Upper lobe of left lung (tissue), 4 donors: ENCODE data around the gene MLPH.

ENCODE experiments used
- CTCF ChIP-seq, 6 experiments: fragments of 450-650 bp in 4 of 6; fragments of 200-600 bp in 2 of 6; sonication (generic) in 2 of 6; IDR thresholded peaks; one replicate each; pipeline ENCODE4 v1.5.1; 2016 to 2019; ENCODE audit warnings: antibody characterized with exemption in 6 of 6
- POLR2A ChIP-seq, 4 donors: fragments of 450-650 bp; IDR thresholded peaks; one replicate each; pipeline ENCODE4 v1.5.1; 2016 to 2017; ENCODE audit warnings: antibody characterized with exemption in 4 of 4, mild to moderate bottlenecking in 2 of 4

- TF ChIP-seq CTCF (IDR thresholded peaks at IDR 0.05), result no peak
- no peak for TF ChIP-seq POLR2A (IDR thresholded peaks at IDR 0.05)
These were observed 22.9 kb downstream of the MLPH start for GRCh38 chr2:237509905-237510304.
